Activated naive CD4-positive, alpha-beta T cell (primary cell): ENCODE results near the gene CNGA2.
"Not testable (repeated sequence)": the region's sequence is repeated elsewhere in the genome, so short reads cannot be mapped to it uniquely, and the experiment has no call there.

ENCODE experiments used
- DNase-seq, 4 experiments: peaks; one replicate each; lab custom pipeline; 2025; lab: John Stamatoyannopoulos, UW

The CNGA2 gene

DNA sequence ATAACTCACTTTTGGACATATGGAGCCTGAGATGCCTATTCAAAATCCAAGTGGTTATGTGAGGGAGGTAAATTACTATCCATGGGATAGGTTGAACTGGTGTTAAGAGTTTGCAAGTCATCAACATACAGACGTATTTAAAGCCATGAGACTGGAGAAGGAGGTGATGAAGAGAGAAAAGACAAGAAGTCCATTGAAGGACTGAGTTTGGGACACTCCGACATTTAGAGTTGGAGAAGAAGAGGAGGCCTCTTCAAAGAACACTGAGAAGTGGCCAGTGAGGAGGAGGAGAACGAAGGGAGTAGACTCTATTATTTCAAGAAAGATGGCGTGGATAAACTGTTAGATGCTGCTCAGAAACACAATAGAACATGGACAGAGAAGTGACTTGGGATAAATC, at the start of gene CNGA2:
Gene CNGA2, plus strand, starts transcription at position 301 of the 400 bp plus-strand sequence. CDS start 3,738 bp downstream, outside the sequence.
- no peak for DNase-seq

GRCh38 chrX:151687635-151688034, 46.9 kb upstream of the CNGA2 start:
- DNase-seq, result no peak

DNA sequence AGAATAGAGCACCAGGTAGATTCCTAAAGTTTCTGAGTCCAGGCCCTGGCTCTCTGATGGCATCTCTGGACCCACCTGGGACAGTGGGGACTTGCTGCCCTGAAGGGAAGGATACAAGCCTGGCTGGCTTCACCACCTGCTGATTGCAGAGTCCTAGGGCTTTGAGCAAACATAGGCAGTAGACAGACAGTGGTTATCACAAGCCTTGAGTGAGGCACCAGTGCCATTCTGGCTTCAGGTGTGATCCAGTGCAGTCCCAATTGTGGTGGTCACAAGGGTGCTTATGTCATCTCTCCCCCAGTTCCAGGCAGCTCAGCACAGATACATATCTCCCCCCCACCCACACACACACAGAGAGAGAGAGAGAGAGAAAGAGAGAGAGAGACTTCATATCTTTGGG, 45.9 kb upstream of the CNGA2 start:
- no peak for DNase-seq

DNA sequence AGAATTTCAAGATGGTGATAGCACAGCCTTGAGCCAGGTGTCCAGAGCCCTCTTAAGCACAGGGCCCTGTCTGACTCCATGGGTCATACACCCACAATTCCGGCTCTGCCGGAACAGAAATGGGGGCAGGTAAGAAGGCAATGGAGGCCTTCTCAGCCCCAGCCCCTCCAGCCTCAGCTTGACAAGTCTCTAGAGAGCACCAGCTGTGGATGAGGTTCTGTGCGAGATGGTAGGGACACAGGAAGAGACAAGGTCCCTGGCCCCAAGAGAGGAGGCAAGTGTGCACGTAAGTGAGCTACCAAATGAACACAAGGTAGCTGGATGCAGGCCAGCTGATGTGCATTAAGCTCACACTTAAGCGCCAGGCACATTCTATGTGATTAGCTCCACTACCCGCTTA, 41.7 kb upstream of the CNGA2 start:
- DNase-seq, result no peak

DNA sequence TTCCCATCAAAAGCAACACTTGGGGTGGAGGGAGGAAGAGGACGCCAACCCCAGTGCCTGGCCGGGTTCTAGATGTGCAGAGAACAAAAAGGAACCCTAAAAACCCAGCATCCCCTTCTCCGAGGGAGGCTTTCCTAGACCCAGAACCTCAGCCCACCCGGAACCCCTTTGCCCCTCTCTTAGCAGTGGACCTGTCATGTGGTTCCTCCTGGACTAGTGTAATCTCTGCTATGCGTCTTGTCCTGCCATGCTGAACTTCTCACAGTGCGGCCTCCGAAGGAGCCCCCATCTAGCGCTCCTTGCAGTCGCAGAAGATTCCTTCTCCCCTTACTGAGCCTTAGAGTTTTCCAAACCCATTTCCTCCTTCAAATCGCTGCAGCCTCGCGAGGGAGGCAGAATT, 40.4 kb upstream of the CNGA2 start:
- no peak for DNase-seq

- no peak for DNase-seq
Observed at GRCh38 chrX:151694661-151695582, 39.6 kb upstream of the CNGA2 start, which contains the start of gene PRRG3. PRRG3 (plus strand) TSS chrX:151695458; CDS start chrX:151698815, 3,357 bp downstream.

GRCh38 chrX:151695583-151696340, 38.8 kb upstream of the CNGA2 start:
- DNase-seq, result no peak

GRCh38 chrX:151697082-151697481, 37.5 kb upstream of the CNGA2 start:
- DNase-seq, result not testable (repeated sequence)

DNA sequence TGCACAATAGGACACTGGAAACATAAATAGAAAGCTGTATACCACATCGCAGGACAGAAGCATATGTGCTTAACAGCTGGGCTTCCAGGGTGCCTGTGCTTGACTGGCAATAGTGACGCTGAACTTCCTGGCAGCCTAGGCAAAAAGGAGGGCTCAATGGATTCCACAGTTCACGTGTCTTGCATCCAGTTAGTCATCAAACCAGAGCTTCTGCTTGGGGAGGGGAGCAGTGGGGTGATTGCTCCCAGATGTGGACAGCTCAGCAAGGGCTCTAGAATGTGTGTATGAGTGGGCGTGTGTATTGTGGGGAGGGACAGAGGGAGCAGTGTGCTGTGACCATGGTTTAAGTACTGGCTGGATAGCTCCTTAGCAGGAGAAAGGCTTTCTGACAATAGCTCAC, 37.0 kb upstream of the CNGA2 start:
- no peak for DNase-seq

GRCh38 chrX:151698485-151698884, 36.1 kb upstream of the CNGA2 start:
- DNase-seq, result no peak

DNA sequence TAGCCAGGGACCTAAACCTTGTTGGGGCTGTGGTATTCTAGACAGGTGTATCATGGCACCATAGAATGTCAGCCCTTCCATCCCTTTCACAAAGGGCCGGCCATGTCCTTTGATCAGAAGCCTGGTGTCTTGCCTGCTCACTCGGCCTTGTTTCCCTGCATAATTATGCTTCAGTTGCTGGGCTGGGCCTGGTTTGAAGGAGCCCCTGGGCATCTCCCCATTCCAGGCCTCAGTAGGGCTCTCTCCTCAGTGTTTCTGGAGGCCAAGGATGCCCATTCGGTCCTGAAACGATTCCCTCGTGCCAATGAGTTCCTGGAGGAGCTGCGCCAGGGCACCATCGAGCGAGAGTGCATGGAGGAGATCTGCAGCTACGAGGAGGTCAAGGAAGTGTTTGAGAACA, 34.8 kb upstream of the CNGA2 start:
- DNase-seq, result no peak

- no peak for DNase-seq
Observed at GRCh38 chrX:151700581-151700980, 34.0 kb upstream of the CNGA2 start.

- DNase-seq, result no peak
Observed at GRCh38 chrX:151701071-151701470, 33.5 kb upstream of the CNGA2 start.

DNA sequence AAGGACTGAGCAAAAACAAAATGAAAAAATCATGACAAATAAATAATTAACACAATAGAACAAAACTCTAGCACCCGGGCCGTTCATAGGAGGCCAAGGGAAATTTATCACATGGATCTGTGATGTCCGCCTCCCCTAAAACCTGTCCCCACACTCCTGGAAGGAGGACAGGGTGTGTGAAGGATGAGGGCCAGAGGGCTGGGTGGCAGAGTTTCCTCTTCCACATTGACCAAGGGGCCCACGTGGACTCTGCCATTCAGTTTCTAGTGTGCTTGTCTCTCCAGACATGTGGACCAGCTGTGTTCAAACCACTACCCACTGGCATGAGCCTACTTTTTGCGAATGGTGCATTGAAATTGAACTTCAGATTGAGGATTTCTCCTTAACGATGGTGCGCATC, 33.0 kb upstream of the CNGA2 start:
- DNase-seq, result no peak

DNA sequence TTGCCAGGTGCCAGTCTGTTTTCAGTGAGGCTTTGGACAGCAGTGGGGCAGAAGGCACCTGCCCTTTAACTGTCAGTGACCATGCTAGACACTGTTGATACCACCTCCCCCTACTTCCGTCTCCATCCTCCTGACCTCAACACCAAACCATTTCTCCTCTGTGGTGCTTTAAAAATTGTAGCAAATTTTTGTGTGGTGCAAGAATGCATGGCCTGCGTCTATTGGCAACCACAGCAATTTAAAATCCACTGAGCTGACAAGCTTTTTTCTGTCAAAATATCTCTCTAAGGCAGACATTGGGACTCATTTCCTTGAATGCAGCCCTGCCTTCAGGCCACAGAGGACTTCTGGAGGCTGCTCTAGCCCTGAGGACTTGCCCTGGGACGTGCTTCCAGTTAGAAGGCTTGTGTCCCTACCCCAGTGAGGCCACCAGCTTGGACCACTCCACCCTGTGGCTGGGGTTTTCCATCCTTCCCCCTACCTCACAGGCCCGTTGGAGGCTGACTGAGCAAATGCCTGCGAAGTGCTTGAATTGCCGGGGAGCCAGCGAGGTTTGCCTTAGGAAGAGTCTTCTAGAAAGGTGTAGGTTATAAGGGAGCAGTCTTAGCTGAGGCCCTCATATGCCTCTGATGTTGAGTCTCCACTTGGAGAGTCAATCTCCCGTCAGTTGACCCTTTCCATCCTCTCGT, 32.4 kb upstream of the CNGA2 start:
- DNase-seq, result no peak

DNA sequence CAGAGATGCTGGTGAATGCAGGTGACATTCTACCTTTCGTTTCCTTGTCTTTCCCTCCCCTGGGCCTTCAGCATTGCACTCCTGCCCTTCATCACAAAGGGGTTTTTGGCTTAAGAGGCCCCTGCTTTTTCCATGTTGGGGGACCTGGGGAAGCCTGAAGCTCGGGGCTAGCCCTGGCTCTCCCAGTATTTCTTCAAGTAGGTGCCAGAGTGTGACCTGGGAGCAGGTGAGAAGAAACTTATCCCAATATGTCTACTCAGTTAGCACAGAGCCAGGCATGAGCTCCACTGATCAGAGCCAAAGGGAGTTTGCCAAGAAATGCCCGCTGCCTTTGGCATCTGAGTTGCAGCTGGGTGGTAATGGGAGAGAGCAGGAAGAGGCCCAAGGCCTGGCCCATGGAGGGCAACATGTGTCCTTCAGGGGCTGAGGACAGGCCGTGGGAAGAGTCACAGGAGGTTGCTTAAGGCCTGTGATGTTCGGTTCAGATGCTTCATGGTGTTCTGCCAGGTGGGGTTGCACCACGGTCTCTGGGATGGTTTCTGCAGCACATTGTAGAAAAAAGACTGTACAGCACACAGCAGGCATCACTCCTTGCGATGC, 31.7 kb upstream of the CNGA2 start:
- DNase-seq, result no peak

- no peak for DNase-seq
Observed at GRCh38 chrX:151703487-151703886, 31.1 kb upstream of the CNGA2 start.

GRCh38 chrX:151704041-151704663, 30.4 kb upstream of the CNGA2 start:
- DNase-seq, result no peak

DNA sequence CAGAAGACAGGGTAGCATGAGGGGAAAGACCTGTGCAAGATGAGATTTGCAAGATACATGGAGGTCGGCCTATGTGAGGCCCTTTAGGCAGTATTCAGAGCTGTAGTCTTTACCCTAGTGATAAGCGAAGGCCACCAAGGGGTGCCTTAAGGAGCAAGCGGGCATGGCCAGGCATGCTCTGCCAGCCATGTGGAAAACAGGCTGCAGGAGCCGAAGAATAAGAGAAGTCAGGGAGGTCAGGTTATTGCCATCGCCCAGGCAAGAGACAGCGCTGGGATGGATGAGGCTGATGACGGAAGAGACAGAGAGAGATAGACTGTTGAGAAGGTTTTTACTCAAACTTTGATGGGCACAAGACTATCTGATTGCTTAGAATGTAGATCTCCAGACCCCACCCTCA, 25.7 kb upstream of the CNGA2 start:
- DNase-seq, result no peak

- DNase-seq, result no peak
Observed at GRCh38 chrX:151710457-151710856, 24.1 kb upstream of the CNGA2 start.

DNA sequence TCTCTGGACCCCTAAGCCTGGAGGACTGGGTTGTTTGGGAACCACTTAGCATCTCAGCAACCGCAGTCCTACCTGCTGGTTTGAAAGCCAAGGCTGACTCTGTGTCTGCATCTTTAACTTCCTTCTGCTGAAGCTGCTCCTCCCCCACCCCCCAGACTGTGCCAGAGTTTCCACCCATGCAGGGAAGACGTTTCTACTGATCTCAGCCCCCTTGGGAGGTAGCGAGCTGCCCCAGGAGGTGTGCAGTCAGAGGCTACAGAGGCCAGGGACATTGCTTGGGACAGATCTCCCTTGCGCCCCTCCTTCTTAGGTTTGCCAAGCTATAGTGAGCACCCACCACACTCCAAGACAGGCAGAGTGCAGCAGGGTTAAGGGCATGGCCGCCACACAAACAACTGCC, 23.4 kb upstream of the CNGA2 start:
- no peak for DNase-seq

DNA sequence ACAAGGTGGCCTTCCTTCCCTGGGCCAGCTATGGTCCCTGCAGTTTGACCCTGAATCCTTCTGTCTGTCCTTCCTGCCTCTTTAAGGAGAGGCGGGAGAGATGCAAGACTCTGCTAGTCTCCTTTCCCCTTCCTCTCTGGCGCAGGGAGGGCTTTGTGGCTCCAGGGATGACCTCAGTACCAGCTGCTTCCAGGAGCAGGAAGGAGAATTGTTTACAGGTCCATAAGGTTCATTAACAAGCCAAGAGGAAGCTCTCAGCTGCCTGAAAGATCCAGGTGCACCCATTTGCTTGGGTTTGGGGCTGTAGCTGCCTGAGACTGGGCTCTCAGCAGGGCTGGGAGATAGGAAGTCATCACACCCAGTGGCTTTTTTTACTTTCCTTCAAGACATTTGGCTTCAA, 22.8 kb upstream of the CNGA2 start:
- no peak for DNase-seq
